ENCODE results near the gene CARMIL1.
A peak's percentile ranks its signal among the peaks of the same experiment; 100 is the strongest.

CARMIL1 gene

DNA sequence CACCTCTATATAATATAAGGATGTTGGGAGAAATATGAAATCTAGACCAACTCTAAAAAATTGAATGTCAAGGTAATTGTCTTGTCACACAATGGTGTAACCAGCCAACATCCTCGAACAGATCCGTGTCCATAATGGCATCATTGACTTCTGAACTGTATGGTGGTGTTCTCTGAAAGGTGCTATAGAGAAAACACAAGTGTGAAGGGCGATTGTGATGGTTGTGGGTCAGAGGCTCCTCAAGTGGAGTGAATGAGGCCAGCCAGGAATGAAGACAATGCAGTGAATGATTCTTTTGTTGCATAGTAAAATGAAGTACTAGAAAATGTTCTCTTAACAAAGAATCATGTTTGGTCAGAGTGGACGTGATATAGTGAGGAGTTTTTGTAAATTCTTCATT is 58.3 kb downstream of the CARMIL1 start:
- no peak for DNase-seq

- no peak for DNase-seq
Measured at GRCh38 chr6:25340431-25341202, 61.4 kb downstream of the CARMIL1 start.

DNA sequence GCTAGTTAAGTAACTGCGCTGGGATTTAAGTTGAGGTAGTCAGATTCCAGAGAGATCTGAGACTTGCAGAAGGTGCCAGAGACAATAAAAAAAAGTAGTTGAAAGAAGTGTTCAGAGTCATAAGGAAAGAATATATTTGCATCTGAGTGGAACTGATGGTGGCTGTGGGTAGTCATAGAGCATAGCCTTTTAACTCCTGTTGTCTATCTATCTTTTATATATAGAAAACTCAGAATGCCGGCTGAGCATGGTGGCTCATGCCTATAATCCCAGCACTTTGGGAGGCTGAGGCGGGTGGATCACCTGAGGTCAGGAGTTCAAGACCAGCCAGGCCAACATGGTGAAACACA is 62.0 kb downstream of the CARMIL1 start:
- no peak for DNase-seq

GRCh38 chr6:25341923-25342619 is 62.9 kb downstream of the CARMIL1 start:
- DNase-seq: no peak

- no peak for DNase-seq
Measured at GRCh38 chr6:25342802-25343201, 63.6 kb downstream of the CARMIL1 start.

DNA sequence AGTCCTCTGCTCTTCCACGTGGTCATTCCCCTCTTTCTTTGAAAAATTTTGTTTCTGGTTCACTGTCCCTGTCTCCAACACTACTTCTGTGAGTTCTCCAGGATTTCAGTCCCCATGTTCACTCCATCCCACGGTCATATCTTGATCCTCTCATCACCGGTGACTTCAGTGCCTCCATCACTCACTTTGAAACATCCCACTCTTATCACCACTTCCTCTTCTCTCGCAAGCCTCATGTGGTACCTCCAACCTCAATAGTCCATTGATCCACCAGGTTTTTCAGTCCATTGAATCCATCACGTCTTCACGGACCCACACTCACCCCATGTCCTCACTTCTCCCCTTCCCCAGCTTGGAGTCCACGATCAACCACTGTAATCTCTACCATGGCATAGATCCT is 64.8 kb downstream of the CARMIL1 start:
- no peak for DNase-seq

- DNase-seq: no peak
Measured at GRCh38 chr6:25344827-25345226, 65.7 kb downstream of the CARMIL1 start.

DNA sequence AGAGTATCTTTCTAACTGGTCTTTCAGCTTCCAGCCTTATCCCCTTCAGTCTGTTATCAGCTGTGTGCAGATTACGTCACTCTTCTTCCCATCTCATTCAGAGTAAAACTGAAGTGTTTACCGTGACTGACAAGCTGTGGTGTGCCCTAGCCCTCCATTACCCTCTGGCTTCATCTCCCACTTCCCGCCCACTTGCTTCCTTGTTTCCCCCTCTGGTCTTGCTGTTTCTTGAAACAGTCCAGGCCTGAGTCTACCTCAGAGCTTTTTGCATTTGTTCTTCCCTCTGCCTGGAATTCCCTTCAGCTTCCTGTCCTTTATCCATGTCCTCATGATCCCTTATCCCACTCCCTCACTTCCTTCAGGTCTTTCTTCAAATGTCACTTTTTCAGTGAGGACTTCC is 66.9 kb downstream of the CARMIL1 start:
- DNase-seq: no peak

DNA sequence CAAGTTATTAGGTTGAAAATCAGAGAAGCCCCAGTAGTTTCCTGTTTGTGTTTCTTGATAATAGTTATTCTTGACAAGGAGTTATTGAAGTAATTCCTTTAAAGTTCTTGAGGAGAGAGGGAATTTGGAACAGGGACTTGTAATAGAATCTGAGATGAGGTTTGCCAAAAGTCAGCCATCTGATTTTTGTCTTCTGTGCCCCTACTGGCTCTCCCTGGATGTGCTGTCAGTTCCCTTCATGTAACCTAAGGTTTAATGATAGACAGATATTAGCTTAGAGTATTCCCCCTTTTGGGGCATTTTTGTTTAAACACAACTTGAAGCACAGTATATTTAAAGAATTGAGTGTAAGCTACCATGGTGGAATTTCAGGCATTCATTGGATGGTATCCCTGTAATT is 71.4 kb downstream of the CARMIL1 start:
- no peak for DNase-seq

GRCh38 chr6:25351485-25351884 is 72.3 kb downstream of the CARMIL1 start:
- DNase-seq: no peak

DNA sequence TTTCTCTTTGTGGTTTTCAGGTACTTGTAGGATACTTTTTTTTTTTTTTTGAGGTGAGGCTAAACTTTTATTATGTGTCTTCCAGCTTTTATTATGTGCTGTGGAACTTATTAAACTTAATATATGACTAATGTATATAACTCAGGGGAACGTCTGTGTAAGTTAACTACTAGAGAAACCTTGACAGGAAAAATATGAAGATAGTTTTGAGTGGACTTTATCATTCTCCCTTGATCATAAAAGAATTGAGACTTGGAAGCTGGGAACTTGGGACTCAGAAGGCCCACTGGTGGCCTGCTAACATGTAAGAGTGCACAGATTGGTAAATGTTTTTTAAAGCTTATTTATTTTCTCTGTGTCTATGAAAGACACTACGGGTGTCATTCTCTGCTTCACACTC is 73.1 kb downstream of the CARMIL1 start:
- DNase-seq: no peak

DNA sequence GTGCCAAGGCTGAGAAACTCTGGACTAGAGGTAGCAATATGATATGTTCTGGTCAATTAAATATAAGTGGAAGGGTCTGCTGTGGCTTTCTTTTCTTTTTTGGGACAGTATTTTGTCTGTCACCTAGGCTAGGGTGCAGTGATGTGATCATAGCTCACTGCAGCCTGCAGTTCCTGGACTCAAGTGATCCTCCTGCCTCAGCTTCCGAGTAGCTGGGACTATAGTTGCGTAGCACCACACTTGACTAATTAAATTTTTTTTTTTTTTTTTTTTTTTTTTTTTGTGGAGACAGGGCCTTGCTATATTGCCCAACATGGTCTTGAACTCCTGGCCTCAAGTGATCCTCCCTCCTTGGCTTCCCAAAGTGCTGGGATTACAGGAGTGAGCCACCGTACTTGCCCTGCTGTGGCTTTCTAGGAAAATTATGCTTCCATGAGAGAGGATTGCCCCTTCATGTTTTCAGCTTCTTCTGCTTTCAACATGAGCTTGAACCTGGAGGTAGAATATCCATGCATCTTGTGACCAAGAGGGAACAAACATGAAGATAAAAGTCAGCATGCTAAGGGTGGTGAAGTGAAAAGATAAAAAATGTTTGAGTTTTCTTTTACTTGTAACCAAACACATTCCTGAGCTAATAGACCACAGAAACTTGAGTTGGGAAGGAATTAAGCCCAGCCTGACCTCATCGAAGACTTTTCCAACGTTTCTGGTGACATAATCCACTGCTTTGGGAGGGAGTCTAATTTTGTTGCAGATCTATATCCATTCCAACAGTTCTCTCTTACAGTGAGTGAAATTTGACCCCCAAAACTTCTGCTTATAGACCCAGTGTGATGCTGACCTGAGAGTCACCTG is 75.1 kb downstream of the CARMIL1 start:
- no peak for DNase-seq

- DNase-seq: no peak
Measured at GRCh38 chr6:25359191-25359861, 80.2 kb downstream of the CARMIL1 start.

DNA sequence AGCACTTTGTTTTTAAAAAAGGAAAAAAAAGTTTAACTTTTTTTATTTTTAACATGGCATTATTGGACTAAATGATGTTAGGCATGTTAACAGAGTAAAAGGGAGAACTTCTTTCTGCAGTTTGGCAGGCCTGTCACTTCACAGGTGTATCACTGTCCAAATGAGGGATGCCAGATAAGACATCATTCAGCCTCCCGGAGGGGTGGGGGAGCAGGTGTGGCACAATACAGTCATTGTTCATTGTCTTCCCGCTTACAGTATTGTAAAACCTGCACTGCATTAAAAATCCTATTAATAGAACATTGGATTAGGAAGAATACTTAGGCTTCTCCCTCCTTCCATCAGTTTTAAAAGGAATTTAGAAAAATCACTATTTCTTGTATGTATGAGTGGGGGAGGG is 80.7 kb downstream of the CARMIL1 start:
- DNase-seq: no peak

GRCh38 chr6:25360621-25361020 is 81.4 kb downstream of the CARMIL1 start:
- DNase-seq: no peak

- no peak for DNase-seq
Measured at GRCh38 chr6:25363427-25363826, 84.3 kb downstream of the CARMIL1 start.

- no peak for DNase-seq
Measured at GRCh38 chr6:25365154-25365553, 86.0 kb downstream of the CARMIL1 start.

GRCh38 chr6:25366903-25367545 is 87.8 kb downstream of the CARMIL1 start:
- DNase-seq: no peak

DNA sequence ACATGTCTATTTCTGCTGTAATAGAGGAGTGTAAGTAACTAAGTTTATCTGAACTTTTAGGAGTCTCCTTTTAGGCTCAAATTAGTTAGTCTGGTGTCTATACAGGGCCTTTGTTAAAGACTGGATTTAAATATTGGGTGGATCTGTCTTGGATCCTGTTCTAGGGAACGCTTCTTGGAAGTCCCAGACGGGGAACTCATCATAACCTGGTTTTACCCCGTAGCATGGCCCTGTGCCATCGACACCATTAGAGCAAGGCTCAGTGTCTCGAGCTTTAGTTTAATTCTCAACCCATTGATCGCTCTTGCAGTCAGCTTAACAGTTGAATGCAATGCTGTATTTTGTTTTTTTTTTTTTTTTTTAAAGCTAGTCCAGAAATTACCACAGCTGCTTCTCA is 89.9 kb downstream of the CARMIL1 start:
- DNase-seq: no peak

DNA sequence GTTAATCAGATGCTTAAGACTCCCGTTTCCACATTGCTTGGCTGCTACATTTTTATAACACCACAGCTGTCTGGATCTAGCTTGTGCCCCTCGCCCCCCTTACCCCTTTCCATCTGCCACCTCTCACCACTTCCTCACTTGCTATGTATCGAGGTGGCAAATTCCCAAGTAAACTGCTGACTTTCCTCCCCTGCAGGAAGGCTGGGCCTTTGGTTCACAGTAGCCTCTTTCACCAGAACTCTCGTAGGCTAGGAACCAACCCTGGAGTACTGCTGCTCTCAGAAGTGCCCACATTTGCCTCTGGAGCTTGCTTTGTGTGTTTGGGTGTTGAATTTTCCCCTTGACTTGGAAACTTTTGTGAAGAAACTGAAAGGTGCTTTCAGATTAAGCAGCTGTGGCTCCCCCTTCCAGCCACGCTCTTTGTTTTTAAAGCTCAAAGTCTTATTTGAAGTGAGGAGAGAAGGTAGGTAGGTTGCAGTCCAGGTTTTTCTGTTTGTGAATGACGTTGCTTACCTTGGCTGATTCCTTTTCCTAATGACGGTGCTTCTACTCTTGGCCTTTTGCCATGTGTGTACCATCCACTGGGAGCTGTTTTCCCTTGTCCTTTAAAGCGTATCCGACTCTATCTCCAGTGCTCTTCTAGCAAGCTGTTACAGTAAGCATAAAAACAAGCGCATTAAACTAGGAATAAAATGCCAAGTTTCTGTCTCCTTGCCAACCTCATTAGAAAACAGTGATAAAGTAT is 90.4 kb downstream of the CARMIL1 start:
- DNase-seq: peak; percentile 97

- DNase-seq: no peak
Measured at GRCh38 chr6:25370178-25371036, 91.2 kb downstream of the CARMIL1 start.
